Lower leg skin (tissue), 3 donors: Measurements from ENCODE around the gene CEP63.

ENCODE experiments used
- CTCF ChIP-seq, 3 donors: fragments of 450-650 bp; IDR thresholded peaks; one replicate each; pipeline ENCODE4 v1.5.1; 2016; ENCODE audit warnings: antibody characterized with exemption in 3 of 3, mild to moderate bottlenecking in 3 of 3, moderate library complexity in 2 of 3
- POLR2A ChIP-seq, 2 donors: fragments of 450-650 bp; IDR thresholded peaks; one replicate each; pipeline ENCODE4 v1.6.1; 2016 to 2017; ENCODE audit warnings: antibody characterized with exemption in 2 of 2, mild to moderate bottlenecking in 1 of 2, moderate library complexity in 1 of 2

- no peak for TF ChIP-seq CTCF (IDR thresholded peaks at IDR 0.05)
- no peak for TF ChIP-seq POLR2A (IDR thresholded peaks at IDR 0.05)
These were observed 3.2 kb upstream of the CEP63 start for GRCh38 chr3:134482622-134483021.
